ENCODE results near the gene MOB3C. TPM values are rescaled to one million over a fixed set of nuclear protein-coding genes. Genes with fewer than 3 reads are reported as not detected.

Gene MOB3C
- total and polyA plus RNA-seq, 3 donors from 2014 or later: 8.3 to 16.0 (median 13.2) TPM

DNA sequence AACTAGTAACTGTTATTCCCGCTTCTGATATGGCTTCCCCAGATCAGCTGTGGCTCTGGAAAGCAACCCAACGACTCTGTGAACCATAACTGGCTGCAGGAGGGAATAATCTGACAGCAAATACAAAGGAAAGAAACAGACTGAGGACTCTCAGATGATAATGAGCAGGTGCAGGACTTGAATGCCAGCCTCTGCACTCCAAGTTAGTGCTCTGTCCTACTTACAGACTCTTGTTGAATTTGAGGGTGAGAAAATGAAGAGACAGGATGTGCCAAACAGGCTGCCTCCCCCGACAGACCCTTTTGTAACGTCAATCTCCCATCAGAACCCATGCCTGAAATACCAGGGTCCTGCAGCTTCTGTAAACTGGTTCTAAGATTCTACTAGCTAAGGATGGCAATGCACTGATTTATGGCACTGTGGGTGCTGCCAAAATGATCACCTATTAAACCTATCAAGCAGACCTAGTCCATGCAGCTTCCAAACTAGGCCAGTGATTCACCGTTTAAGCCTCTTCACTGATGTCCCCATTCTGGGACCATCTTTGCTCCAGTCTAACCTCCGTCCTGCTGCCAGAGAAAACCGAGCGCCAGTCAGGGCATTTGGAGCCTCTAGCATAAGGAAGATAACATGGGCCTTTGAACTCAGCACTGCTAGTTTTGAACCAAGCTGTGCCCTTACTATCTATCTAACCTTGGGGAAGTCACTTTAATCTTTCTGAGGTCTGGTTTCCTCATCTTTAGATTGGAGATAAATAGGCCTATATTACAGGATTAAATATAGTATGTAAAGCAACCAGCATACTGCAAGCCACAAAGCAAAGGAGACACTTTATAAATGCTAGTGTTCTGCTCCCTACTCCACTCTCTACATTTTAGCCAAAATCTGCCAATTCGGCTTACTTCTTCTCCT, 17.3 kb downstream of the MOB3C start:
- no peaks in the 10 kb centered on the region for H3K9me3 ChIP-seq
- H3K27me3 ChIP-seq: no peaks in the 10 kb centered on the region
- no peak overlapping the region for H3K4me3 ChIP-seq
- H3K36me3 ChIP-seq (ENCODE audit: low read depth, missing control alignments): no peaks in the 10 kb centered on the region
- DNase-seq: no peak
- intact Hi-C loops (cut with DNase I; ENCODE audit: low total_unique reads): no loop called here
- TF ChIP-seq, protein P1, sequence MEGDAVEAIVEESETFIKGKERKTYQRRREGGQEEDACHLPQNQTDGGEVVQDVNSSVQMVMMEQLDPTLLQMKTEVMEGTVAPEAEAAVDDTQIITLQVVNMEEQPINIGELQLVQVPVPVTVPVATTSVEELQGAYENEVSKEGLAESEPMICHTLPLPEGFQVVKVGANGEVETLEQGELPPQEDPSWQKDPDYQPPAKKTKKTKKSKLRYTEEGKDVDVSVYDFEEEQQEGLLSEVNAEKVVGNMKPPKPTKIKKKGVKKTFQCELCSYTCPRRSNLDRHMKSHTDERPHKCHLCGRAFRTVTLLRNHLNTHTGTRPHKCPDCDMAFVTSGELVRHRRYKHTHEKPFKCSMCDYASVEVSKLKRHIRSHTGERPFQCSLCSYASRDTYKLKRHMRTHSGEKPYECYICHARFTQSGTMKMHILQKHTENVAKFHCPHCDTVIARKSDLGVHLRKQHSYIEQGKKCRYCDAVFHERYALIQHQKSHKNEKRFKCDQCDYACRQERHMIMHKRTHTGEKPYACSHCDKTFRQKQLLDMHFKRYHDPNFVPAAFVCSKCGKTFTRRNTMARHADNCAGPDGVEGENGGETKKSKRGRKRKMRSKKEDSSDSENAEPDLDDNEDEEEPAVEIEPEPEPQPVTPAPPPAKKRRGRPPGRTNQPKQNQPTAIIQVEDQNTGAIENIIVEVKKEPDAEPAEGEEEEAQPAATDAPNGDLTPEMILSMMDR (IDR thresholded peaks at IDR 0.05): no peak
- TF ChIP-seq POLR2A (IDR thresholded peaks at IDR 0.05): no peak
- WGBS, 2 donors: 76 to 80% methylated on average over 9 of the region's 9 CpGs
- H3K4me1 ChIP-seq: peaks cover 11% of the 10 kb centered on the region
- H3K27ac ChIP-seq: no peak overlapping the region

DNA sequence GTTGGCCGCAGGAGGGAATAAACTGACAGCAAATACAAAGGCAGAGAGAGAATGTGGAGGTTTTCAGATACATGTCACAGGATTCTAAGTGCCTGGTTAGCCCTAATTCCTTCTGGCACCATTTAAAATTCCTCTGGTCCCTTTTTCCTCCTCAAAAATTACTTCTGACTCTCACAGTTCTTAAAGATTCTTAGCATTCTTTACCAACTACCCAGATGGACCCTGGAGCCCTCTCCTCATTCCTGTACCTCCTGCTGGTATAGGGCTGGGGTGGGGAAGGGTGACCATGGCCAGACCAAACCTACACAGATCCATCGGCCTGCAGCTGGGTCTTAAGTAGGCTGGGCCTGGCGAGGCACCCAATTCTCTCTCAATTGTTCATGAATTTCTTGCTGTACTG, 19.8 kb downstream of the MOB3C start:
- WGBS, 2 donors: 92 to 96% methylated on average over 3 of the region's 3 CpGs
- peaks cover 3% of the 10 kb centered on the region for H3K4me1 ChIP-seq
- no peak overlapping the region for H3K4me3 ChIP-seq
- no peak for TF ChIP-seq POLR2A (IDR thresholded peaks at IDR 0.05)
- TF ChIP-seq, protein P1 (IDR thresholded peaks at IDR 0.05): no peak
- intact Hi-C loops (cut with DNase I; ENCODE audit: low total_unique reads): no loop called here
- no peaks in the 10 kb centered on the region for H3K27me3 ChIP-seq
- H3K36me3 ChIP-seq (ENCODE audit: low read depth, missing control alignments): no peaks in the 10 kb centered on the region
- H3K9me3 ChIP-seq: no peaks in the 10 kb centered on the region
- no peak for DNase-seq
- no peak overlapping the region for H3K27ac ChIP-seq

DNA sequence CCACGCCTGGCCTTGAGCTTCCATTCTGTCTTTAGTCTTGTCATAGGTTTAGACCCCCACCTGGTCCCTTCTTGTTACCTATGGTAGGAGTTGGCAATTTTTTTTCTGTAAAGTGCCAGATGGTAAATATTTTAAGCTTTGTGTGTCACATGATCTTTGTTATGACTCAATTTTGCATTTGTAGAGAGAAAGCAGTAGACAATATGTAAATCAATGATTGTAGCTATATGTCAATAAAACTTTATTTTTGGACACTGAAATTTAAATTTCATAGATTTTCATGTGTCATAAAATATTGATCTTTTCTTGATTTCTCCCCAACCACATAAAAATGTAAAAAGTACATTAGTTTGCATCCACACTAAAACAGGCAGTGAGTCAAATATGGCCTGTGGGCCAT, 20.6 kb downstream of the MOB3C start:
- H3K27me3 ChIP-seq: no peaks in the 10 kb centered on the region
- no peak overlapping the region for H3K4me3 ChIP-seq
- TF ChIP-seq, protein P1 (IDR thresholded peaks at IDR 0.05): no peak
- TF ChIP-seq POLR2A (IDR thresholded peaks at IDR 0.05): no peak
- H3K4me1 ChIP-seq: peaks cover 3% of the 10 kb centered on the region
- no peak for DNase-seq
- no peaks in the 10 kb centered on the region for H3K9me3 ChIP-seq
- intact Hi-C loops (cut with DNase I; ENCODE audit: low total_unique reads): no loop called here
- peak overlapping the region in 1 of 2 donors; percentile 11 for H3K27ac ChIP-seq
- H3K36me3 ChIP-seq (ENCODE audit: low read depth, missing control alignments): no peaks in the 10 kb centered on the region
- WGBS, 2 donors: 100% methylated on average over 1 of the region's 1 CpG

DNA sequence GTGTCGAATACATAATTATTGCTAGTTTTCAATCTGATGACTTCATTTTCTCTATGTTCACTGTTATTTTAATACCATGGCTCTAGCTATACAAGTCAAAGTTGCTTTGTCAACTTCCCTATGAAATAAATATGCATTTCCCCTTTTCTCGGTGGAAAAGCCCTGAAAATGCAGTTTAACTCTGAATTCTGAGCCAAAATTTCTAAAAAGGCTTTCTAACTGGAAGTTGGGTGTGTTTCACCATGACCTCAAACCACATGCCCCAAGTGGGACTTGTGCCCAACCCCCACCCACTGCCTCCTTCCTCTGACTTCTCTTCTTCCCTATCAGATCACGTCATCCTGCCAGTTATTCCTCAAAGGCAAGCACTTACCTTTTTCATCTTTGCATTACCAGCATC, 21.5 kb downstream of the MOB3C start:
- no peaks in the 10 kb centered on the region for H3K9me3 ChIP-seq
- peaks cover 3% of the 10 kb centered on the region for H3K4me1 ChIP-seq
- intact Hi-C loops (cut with DNase I; ENCODE audit: low total_unique reads): no loop called here
- DNase-seq: peak; percentile 49
- H3K27ac ChIP-seq: peak overlapping the region in 1 of 2 donors; percentile 11
- no peak overlapping the region for H3K4me3 ChIP-seq
- no peaks in the 10 kb centered on the region for H3K36me3 ChIP-seq (ENCODE audit: low read depth, missing control alignments)
- no peak for TF ChIP-seq POLR2A (IDR thresholded peaks at IDR 0.05)
- TF ChIP-seq, protein P1 (IDR thresholded peaks at IDR 0.05): no peak
- H3K27me3 ChIP-seq: no peaks in the 10 kb centered on the region
- WGBS, 2 donors: 77 to 84% methylated on average over 3 of the region's 3 CpGs
